Activated T-cell treated with anti-CD3 and anti-CD28 coated beads for 24 hours (primary cell): ENCODE results near the gene MACROD2.
"Not testable (repeated sequence)": the region's sequence is repeated elsewhere in the genome, so short reads cannot be mapped to it uniquely, and the experiment has no call there.

Source experiments
- DNase-seq: peaks from one replicate; pipeline ENCODE4 v3.0.0-alpha.2; 2020; ENCODE audit warnings: low read depth

MACROD2 gene

DNA sequence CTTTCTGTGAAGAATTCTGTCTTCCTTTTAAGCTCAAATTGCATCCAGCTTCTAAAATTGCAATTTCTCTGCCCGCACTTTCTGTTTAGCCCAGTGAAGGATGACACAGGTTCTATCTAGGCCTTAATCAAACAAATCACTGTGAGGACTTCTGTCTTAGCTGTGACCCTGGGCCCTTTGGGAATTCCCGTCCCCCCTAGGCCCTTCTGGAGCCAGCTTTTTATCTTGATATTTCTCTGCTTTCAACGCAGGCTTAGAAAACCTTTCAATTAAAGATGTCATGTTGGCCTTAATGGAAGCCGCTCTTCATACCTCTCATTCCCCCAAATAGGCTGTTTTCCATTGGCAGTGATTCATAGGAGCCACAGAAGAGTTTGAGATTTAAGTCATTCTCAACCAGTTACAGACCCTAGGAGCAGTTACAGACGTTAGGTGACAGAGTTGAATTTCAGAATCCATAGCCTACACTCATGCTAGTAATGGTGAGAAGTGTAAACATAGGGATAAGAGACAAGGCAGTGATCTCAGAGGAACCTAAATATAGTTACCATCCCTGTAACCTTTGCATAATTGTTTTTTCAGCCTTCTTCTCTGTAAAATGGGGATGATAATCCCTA is 416.9 kb downstream of the MACROD2 start:
- no peak for DNase-seq

DNA sequence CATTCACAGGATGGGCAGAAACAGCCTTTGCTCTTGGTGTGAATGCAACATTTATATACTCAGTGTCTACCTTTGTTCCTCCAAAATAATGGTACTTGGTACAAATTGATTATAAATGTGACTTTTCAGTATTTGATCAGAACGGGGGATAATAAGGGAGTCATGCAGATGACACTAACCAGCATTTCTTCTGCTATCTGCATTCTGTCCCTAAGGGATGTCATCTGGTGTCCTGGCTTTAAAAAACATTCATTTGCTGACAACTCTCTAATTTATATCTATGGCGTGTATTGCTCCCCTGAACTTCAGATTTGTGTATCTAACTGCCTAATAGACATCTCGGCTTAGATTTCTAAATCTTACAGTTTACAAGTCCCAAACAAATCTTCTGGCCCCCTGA is 418.5 kb downstream of the MACROD2 start:
- no peak for DNase-seq

DNA sequence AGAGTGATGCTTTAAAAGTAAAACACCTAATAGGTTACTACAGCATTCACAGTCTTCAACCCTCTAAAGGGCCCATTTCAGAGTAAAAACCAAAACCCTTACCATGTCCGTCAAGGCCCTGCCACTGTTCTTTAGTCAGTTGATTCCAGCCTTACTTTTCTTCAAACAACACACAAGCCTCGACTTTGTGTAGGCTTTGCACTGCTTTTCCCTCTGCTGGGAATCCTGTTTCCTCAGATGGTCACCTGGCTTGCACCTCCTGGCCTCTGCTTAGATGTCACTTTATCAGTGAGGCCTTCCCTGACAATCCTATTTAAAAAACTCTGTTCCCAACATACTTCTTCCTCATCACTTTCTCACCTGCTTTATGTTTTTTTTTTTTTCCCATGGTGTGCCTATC is 419.2 kb downstream of the MACROD2 start:
- DNase-seq: no peak

DNA sequence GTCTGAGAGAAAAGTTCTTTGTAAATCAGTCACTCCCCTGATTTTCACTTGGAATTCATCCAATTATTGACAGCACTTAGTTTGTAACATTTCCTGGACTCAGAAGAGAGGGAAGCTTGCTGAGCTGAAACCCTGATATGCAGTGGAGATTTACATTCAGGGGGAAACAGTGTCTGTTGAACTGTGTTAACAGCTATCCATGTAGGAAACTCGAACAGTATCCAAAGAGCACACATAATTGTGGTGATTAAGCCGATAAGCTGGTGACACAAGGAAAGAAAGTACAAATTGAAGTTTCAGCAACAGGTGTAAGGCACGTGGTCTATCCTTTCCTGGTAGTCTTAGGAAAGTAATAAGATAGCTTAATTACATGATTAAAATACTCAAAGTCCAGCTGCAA is 420.2 kb downstream of the MACROD2 start:
- no peak for DNase-seq

DNA sequence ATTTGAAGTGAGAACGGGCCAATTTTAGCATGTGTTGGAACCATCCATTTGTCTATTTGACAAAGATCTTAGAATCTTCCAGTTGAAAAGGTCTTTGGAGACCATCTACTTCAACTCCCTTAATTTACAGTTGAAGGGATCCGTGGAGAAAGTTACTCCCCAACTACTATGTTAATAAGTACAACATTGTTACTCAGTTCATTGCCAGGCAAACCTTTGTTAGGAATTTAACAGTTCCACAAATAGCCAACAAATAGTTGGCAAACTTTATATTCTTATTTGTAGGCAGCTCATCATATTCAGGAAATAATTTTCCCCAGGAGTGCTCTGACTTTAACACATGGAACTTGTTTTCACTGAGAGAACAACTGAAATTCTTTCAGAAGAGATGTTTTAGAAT is 423.1 kb downstream of the MACROD2 start:
- DNase-seq: no peak

DNA sequence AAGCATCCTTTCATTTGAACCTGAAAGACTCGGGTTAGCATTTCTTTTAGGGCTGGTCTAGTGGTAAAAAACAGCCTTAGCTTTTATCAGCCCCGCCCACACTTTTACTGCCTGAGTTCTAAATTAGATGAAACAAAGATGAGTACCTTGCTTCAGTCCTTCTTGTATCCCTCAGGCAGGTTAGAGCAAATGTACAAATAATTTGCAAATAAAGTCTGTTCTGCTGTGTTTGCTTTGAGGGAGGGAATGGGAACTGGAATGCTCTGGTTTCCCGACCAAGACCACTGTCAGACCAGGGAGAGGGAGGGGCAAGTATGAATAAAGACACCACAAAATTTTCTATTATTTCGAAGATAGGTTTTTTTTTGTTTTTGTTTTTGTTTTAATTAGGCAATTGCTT is 427.6 kb downstream of the MACROD2 start:
- DNase-seq: no peak

DNA sequence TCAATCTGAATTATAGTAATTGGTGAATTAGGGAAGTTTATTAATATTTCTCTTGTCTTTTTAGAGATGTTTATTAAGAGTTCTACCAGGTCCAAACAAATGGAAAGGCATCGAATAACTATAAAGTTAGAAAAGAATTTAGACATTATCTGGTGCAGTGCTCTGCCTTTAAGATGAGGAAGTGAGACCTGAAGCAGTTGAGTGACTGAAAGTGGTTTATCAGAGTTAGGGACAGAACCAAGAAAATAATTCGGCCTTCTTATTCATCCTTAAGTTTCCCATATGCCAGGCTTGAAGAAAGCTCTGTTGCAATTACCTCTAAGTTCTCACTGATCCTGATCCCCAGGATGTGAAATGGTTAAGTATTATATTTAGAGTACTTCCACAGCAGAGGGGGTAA is 436.3 kb downstream of the MACROD2 start:
- DNase-seq: no peak

DNA sequence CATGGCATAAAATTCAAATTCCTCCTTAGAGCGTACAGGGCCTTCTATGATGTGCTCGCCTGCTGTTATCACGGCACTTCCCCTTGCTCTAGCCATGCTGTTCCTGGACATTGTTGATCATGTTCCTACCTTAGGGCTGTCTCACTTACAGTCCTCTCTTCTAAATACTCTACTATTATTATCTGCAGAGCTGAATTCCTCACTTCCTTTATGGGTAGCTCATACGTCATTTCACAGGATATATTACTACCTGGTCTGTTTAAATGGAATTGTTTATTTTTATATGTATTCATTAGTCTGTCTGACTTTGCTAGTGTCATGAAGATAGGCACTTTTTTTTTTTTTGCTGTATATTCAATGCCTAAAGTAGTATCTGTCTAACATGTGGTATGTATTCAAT is 436.8 kb downstream of the MACROD2 start:
- DNase-seq: no peak

DNA sequence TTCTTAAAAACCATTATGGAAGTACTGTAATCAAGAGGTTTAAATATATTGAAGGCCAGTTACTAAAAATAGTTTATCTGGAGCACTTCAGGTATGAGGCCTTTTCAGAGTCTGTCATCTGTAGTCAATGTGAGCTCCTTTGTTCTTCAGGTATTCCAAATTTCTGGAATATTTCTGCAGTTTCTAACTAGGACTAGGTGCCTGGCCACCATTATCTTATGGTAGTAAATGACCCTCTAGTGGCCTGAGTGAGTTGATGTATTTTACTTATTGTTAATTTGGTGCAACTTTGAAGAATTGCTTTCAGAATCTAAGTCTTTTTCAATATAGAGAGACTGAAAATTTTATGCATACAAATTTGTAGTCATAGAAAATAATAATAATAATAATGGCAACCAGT is 437.3 kb downstream of the MACROD2 start:
- no peak for DNase-seq

DNA sequence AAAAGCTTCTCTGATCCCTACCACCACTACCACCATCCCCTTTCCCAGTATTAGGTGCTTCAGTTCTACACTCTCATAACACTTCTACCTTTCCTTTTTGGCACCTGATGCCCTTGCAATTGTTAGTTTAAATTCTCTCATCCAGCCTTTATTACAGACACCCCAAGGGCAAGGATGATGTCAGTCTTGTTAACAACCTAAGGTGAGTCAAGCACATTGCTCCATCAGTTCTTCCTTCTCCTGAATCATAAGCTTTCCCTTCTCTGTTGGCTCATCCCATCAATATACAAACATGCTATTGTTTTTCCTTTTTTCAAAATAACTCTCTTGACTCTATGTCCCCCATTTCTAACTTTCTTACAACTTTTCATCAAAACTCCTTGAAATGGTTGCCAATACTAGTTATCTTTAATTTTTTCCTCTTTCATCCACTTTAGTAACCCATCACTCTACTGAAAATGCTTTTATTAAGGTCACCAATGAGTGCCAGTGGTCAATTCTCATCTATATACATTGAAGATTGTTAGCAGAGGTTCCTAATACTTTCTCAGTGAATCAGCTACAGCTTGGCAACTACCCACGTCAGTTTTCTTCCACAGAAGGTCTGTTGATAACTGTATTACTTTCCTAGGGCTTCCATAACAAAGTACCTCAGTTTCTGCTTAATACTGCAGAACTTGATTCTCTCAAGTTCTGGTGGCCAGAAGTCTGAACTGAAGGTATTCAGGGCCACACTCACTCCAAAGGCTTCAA is 439.2 kb downstream of the MACROD2 start:
- DNase-seq: no peak

DNA sequence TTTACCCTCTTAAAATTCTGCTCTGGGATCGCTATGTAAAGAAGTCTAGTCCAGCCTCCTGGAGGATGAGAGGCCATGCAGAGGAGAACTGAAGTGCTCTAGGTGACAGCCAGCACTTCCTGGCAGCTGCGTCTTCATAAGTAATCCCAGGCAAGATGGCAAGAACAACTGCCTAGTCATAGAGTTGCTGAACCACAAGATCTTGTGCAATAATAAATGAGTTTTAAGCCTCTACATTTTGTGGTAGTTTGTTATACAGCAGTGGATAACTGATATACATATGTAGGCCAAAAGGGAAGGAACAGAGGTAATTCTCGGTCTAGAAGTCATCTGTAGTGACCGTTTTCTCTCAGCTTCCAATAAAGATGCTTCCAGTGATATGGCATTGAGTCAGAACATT is 445.9 kb downstream of the MACROD2 start:
- DNase-seq: no peak

DNA sequence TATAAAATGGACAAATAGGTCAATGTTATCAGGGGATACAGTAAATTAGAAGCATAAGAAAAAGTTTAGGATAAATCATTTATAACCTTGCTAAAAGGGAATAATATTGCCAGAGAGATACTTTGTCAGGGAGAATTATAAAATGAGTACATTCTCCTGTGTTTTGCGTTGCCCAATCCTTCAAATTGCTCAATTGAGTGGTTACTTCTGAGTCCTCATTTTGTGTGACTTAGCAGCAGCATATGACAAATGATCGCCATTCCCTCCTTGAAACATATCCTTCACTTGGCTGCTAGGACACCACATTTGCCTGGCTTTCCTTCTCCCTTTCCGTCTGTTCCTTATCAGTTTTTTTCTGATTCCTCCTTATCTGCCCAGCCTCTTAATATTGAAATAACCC is 448.8 kb downstream of the MACROD2 start:
- DNase-seq: no peak

DNA sequence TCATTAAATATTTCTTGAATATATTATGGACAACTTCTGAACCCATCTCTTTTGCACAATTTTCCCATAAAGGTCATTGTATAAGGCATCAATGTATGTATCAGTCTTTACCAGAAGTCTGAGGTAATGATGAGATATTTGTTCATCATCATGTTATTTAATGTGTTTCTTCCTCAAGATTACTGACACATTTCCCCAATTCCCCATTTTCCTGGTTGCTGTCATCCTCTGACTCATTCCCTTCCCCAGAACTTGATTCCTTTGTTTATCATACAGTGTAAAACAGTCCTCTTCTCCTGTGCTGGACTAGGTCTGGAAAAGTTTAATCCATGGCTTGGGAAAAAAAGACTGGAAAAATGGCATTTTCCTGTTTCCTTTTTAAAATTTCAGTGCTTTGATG is 450.0 kb downstream of the MACROD2 start:
- DNase-seq: no peak

DNA sequence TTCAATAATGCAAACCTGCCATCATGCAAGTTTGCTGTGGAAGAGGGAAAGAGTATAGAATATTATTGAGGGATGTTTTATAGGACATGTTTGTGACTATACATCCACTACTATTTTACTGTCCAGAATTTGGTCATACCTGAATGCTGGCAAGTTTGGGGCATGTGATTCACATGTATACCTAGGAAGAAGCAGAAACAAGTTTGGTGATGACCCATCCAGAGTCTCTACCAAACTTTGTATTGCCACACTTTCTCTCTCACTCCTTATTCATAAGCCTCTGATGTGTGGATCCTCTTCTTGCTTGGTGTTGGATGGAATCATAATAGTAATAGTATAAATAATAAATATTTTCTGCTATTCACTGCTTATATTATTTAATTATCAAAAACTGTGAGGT is 450.6 kb downstream of the MACROD2 start:
- no peak for DNase-seq

DNA sequence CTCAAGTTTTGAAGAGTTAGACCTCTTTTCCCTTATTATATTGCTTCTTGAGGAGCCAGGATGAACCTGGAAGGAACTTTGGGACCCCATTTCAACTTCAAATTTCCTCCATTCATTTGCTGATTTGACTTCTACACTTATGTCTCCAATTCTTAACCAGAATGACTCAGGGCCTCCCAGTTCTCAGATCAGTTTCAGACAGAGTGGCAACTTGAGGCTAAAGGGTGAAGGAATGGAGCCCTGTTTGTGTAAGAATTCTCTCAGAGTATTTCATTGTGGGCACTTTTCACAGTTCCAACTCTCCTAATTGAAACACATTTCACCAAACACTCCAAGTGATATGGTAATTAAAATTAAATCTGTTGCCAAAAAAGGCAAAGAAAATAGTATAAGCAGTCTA is 451.1 kb downstream of the MACROD2 start:
- DNase-seq: no peak

DNA sequence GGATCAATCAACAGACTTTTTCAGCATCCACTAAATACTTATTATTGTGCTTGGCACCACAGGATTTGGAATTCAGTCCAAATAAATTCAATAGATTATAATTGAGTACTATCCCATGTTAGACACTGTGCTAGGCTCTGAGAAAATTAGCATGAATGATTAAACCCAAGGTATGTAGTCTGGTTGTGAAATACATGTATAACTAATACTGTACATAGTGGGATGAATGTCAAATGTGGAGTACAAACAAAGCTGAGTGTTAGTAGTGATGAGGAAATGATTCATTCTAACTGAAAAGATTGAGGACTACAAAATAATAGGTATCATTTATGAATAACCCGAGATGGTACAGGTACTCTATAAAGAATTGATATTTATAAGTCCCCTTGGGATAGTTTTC is 454.0 kb downstream of the MACROD2 start:
- DNase-seq: no peak

DNA sequence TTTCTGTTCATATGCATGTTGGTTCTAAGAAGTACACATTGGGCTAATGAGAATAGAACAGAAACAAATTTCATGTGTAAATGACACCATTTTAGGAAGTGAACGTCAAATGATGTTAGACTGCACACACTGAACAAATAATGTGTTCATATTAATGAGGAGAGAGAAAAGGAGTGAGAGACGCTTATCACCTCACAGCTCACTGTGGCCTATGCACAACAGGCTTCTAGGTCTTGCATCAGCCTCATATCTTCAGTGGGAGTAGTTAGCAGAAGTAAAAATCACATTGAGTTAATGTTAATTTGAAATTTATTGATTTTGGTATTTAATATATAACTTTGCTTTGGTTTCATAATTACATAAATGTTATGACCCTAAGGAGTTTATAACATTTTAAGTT is 454.9 kb downstream of the MACROD2 start:
- no peak for DNase-seq

DNA sequence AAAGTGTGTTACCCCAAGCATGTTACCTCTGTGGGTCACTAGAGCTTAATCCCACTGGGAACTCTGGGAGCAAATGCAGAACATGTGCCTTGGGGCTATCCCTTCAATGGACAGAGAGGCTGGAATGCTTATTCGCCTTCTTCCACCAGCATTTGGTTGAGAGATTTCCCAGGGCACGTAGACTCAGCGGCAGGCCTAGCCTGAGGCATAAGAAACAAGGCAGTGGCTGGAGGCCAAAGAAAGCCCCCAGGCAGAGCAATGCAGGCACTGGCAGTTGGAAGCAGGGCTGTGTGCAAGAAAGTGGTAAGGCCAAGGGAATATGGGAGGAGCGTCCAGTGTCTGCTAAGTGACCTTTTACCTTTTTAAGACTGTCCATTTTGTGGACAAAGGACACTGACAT is 456.1 kb downstream of the MACROD2 start:
- no peak for DNase-seq

DNA sequence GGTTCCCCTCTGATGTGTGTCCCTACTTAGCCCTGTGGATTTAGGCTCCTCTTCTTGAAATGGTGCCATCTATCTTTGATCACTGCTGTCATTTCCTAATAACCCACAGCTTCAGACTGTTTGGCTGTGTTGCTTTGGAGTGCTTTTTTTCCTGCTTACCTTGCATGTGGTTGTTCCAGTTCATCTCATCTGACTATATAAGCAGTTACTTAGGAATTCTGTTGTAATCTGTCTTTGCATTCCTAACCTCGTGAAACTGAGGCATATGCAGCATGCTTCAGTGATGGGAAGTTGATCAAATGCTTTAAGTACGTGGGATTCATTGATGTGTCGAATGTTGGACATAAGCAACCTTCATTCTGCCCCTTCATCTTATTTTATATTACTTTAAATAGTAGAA is 457.9 kb downstream of the MACROD2 start:
- DNase-seq: no peak

DNA sequence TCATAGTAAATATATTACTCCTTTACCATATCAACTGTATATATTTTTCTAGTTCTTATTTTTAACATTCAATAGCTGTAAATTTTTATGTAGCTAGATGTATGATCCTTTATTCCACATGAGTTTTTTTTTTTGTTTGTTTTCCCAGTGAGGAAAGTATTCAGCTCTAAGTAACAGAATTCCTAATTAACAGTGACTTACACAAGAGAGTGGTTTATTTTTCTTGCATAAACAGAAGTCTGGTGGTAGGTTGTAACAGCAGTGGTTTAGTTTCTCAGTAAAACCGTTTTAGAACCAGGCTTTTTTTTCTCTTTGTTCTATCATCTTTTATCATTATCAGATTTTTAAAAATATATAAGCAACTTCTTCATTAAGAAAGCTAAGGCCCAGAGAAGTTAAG is 459.0 kb downstream of the MACROD2 start:
- no peak for DNase-seq

DNA sequence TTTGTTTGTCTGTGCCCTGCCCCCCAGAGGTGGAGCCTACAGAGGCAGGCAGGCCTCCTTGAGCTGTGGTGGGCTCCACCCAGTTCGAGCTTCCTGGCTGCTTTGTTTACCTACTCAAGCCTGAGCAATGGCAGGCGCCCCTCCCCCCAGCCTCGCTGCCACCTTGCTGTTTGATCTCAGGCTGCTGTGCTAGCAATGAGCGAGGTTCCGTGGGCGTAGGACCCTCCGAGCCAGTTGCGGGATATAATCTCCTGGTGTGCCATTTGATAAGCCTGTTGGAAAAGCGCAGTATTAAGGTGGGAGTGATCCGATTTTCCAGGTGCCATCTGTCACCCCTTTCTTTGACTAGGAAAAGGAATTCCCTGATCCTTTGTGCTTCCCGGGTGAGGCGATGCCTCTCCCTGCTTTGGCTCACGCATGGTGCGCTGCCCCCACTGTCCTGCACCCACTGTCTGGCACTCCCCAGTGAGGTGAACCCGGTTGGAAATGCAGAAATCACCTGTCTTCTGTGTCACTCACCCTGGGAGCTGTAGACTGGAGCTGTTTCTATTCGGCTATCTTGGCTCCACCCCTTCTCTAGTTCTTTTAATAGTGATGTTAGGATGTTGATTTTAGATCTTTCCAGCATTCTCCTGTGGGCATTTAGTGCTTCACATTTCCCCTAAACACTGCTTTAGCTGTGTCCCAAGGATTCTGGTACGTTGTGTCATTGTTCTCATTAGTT is 471.9 kb downstream of the MACROD2 start:
- DNase-seq: not testable (repeated sequence)

DNA sequence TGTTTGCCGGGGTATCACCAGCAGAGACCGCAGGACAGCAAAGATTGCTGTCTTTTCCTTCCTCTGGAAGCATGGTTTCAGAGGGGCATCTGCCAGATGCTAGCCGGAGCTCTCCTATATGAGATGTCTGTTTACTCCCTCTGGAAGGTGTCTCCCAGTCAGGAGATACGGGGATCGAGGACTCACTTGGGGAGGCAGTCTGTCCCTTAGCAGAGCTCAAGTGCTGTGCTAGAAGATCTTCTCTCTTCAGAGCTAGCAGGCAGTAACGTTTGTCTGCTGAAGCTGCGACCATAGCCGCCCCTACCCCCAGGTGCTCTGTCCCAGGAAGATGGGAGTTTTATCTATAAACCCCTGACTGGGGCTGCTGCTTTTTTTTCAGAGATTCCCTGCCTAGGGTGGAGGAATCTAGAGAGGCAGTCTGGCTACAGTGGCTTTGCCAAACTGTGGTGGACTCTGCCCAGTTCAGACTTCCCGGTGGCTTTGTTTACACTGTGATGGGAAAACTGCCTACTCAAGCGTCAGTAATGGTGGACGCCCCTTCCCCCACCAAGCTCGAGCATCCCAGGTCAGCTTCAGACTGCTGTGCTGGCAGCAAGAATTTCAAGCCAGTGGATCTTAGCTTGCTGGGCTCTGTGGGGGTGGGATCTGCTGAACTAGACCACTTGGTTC is 475.0 kb downstream of the MACROD2 start:
- DNase-seq: no peak
